AG20443 (cell line): ENCODE measurements around the gene MYRF.
A peak's percentile ranks its signal among the peaks of the same experiment; 100 is the strongest.

Source experiments
- DNase-seq: peaks from one replicate; pipeline ENCODE4 v3.0.0; 2012; ENCODE audit warnings: low spot score, mixed read lengths

The MYRF gene

GRCh38 chr11:61776561-61777075, 24.2 kb downstream of the MYRF start:
- peak; percentile 86 for DNase-seq

GRCh38 chr11:61777234-61778090, 25.0 kb downstream of the MYRF start:
- DNase-seq, result peak; percentile 81

- DNase-seq, result no peak
These were observed 26.0 kb downstream of the MYRF start for GRCh38 chr11:61778357-61778886.

GRCh38 chr11:61778920-61779650, 26.6 kb downstream of the MYRF start:
- no peak for DNase-seq

- DNase-seq, result no peak
These were observed 27.5 kb downstream of the MYRF start for GRCh38 chr11:61779666-61780525.

- no peak for DNase-seq
These were observed 28.2 kb downstream of the MYRF start for GRCh38 chr11:61780581-61781162.

- DNase-seq, result no peak
These were observed 29.1 kb downstream of the MYRF start for GRCh38 chr11:61781585-61781984.

- DNase-seq, result no peak
These were observed 29.9 kb downstream of the MYRF start for GRCh38 chr11:61782299-61782698.

- DNase-seq, result no peak
These were observed 30.4 kb downstream of the MYRF start for GRCh38 chr11:61782841-61783240.

GRCh38 chr11:61783717-61784505, 31.5 kb downstream of the MYRF start:
- no peak for DNase-seq

GRCh38 chr11:61784506-61784805, 32.0 kb downstream of the MYRF start:
- no peak for DNase-seq

- no peak for DNase-seq
These were observed 33.5 kb downstream of the MYRF start for GRCh38 chr11:61785837-61786402.

GRCh38 chr11:61787928-61788491, 35.6 kb downstream of the MYRF start:
- DNase-seq, result no peak

GRCh38 chr11:61791737-61792309, 39.4 kb downstream of the MYRF start:
- DNase-seq, result peak; percentile 90

GRCh38 chr11:61792310-61793082, 40.1 kb downstream of the MYRF start, which contains the start of the genes FEN1 and TMEM258:
FEN1 (plus strand) TSS chr11:61792911; CDS start chr11:61795362, 2,451 bp downstream.
TMEM258 (minus strand) TSS chr11:61792599; CDS start chr11:61792558, 41 bp downstream.
- peak; percentile 94 for DNase-seq

GRCh38 chr11:61793083-61793828, 40.8 kb downstream of the MYRF start:
- DNase-seq, result no peak

- no peak for DNase-seq
These were observed 41.4 kb downstream of the MYRF start for GRCh38 chr11:61793829-61794204.

GRCh38 chr11:61794579-61794978, 42.1 kb downstream of the MYRF start:
- DNase-seq, result no peak
